GM04503 (cell line): ENCODE measurements around the gene FAM120B.
A peak's percentile ranks its signal among the peaks of the same experiment; 100 is the strongest.
"Not testable (repeated sequence)": the region's sequence is repeated elsewhere in the genome, so short reads cannot be mapped to it uniquely, and the experiment has no call there.

ENCODE experiments used
- DNase-seq: peaks from one replicate; pipeline ENCODE4 v3.0.0-alpha.2; 2012; ENCODE audit warnings: low read depth

Gene FAM120B, protein sequence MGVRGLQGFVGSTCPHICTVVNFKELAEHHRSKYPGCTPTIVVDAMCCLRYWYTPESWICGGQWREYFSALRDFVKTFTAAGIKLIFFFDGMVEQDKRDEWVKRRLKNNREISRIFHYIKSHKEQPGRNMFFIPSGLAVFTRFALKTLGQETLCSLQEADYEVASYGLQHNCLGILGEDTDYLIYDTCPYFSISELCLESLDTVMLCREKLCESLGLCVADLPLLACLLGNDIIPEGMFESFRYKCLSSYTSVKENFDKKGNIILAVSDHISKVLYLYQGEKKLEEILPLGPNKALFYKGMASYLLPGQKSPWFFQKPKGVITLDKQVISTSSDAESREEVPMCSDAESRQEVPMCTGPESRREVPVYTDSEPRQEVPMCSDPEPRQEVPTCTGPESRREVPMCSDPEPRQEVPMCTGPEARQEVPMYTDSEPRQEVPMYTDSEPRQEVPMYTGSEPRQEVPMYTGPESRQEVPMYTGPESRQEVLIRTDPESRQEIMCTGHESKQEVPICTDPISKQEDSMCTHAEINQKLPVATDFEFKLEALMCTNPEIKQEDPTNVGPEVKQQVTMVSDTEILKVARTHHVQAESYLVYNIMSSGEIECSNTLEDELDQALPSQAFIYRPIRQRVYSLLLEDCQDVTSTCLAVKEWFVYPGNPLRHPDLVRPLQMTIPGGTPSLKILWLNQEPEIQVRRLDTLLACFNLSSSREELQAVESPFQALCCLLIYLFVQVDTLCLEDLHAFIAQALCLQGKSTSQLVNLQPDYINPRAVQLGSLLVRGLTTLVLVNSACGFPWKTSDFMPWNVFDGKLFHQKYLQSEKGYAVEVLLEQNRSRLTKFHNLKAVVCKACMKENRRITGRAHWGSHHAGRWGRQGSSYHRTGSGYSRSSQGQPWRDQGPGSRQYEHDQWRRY

DNA sequence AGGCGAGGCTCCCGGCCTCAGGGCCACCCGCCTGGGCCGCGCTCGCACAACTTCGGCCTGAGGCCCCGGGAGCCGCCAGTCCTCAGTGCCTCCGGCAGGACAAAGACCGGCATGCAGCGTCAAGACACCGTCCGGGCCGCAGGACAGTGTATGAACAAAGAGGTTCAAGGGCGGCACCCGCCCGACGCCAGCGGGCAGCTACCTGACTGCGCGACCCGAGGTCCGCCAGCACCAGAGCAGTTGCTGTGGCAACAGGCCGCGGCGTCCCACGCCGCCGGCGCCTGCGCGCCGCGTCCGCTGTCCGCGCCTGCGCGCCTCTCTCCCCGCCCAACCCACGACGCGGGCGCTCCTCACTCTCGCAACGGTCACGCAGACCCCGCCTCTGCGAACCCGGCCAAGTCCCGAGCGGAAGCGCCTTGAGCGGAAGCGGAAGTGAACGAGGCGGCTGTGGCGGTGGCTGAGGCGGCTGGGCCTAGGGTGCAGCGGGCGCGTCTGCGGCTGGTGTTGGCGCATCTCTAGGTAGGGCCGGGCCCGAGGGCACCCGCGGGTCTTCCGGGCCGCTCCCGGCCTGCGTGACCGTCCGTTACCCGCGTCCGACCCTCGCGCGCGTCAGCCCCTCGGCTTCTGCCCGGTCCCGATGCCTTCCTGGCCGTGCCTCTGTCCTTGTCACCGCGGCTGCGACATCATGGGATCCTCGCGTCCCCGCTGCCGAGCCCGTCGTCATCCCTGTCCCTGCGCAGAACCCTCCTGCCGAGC, at the start of gene FAM120B:
TSS of gene FAM120B (plus strand) at position 435 of the 756 bp plus-strand sequence. CDS start 10,633 bp downstream, outside the sequence.
- DNase-seq = peak; percentile 68

DNA sequence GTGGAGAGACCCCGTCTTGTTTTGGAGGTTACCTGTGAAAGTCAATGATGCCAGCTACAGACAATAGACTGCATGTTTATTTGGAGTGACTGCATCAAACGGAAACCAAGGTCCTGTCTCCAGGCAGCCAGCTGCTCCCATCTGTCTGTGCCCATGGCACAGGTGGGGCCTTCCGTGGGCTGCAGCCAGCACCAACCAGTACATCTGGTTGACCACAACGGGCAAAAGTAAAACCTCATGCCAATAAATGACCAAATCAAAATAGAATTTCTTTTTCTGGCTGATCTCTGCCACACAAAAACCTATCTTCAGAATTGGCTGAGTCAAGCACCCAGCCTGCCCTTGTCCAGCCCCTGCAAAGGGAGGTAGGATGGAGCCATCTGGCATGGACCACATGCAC, 49.2 kb upstream of the FAM120B start:
- no peak for DNase-seq

DNA sequence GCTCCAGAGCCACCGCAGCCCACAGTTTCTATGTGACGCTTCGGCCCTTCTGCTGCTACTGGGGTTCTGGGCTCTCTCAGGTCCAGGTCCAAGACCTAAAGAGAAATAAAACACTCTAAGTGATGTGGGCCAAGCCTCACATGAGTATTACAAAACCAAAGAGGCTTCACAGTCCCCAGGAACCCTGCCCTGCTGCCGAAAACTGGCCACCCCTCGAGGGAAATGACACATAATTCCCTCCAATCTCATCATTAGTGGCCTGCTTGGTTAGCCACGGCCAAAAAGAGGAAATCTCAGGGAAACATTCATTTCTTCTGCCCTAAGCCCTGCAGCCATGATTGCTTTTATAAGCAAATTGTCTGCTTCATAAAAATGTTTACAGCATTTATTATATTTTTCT, 48.2 kb upstream of the FAM120B start:
- DNase-seq = no peak

DNA sequence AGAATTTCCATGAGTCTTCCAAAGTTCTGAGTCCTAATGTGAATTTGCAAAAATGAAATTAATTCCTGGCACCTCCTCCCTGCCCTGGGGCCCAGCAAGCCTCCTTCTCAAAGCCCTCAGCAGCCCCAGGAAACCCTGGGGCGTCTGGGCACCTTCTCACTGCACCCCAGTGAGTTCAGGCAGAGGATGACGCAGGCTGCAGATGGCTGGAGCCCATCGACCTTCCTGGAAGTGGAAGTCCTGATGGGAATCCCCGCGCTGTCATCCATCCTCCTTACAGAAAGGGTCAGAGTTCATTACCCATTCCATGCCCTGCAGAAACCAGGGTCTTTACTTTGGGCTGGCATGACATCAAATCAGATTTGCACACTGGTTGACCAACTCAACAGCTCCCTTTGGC, 47.3 kb upstream of the FAM120B start:
- no peak for DNase-seq

DNA sequence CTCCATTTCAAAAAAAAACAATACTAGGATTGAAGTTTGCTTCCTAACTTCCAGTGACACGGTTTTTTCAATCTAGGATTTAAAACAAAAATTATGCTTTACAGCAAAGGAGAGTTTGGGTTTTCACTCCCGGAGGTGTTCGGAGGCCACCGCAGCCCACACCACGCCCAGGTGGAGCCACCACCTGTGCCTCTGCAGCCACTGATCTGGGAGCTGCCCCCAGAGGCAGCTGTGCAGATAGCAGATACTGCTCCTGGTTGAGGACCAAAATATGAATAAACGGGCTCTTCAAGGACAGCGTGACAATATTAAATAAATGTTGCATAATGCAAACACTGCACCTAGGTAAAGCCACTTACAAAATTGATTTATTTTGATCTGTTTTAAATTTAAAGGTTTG, 45.9 kb upstream of the FAM120B start:
- no peak for DNase-seq

DNA sequence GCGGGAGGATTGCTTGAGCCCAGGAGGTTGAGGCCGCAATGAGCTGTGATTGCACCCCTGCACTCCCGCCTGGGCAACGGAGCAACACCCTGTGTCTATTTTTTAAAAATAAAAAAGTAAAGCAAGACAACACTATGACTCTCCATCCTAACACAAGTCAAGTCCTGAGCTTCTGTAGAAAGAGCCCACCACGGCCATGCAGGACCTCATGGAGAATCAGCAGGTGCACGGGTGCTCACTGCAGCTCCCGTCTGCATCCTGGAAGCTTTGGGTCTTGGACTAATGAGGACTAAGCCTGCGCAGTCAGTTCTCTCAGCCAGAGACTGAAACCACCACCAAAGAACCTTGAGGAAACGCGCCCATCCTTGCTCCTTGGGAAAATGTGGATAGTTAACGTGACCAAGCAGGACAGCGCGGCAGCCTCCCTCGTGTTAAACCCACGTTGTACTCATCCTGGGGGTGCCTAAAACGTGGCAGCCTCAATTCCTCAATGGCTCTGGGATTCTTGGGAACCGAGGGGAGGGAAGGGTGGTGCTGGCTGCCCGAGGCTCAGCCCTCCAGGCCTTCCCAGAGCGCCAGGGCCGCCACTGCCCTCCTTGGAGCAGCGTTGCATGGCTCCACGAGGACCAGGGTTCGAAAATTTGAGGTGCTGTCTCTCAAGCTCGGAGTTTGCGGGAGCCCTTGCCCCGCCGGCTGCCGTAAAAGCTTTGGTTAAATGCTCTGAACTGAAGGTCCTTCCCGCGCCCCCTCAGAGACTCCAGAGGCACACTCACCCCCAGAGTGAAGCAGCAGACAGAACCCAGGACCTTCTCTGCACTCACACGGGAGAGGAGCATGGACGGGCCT, 44.7 kb upstream of the FAM120B start:
- DNase-seq = no peak

DNA sequence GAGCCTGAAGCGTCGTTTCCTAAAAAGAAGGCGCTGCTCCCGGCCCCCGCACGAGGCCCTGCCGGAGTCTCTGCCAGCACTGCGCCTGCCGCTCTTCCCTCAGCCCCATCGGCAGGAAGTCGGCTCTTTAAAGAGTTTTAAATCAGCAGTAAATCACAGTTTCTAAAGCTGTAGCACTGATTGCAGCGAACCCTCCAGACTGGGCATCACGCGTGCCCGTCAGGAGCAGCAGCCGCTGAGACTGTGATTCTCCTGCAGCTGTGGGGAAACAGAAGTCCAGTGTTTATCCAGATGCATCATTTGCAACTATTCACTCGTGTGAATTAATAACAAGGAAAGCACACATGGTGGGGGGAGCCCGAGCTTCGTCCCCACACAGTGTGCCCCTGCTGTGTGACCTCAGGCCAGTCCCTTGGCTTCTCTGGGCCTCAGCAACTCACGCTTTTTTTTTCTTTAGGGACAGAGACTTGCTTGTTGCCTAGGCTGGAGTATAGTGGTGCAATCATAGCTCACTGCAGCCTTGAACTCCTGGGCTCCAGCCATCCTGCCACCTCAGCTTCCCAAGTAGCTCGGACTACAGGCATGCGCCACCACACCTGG, 44.0 kb upstream of the FAM120B start:
- DNase-seq = no peak

DNA sequence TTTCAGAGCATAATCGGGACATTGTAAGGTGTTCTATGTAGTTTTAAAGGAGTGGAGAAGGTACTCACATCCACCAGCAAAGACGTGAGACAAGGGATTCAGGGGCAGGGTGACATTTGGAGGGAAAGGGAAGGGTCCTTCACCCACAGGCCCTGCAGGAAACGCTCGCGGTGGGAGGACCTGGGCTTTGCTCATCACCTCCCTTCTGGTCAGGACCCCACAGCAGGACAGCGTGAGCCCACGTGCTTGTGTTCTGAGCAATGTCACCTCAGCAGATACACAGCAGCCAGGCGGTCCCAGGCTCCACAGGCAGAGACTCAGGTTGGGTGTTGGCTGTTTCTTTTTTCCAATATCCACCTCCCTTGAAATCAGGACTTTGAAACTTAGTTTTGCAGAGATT, 43.1 kb upstream of the FAM120B start:
- DNase-seq = no peak

DNA sequence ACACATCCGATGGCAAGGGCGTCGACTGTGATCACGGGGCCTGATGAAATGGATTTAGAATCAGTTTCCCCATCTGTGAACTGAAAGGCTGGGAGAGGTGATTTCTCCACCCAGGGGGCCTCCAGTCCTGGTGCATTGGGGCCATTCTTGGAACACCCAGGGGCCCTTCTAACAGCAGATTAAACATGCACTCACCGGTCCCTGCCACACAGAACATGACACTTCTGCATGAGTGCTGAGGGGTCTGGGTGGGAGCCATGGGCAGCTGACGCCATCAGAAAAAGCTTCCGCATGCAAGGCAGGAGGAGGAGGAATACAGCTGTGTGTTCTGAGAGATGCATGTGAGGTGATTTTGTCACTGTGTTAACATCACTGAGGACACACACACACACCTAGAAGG, 42.5 kb upstream of the FAM120B start:
- DNase-seq = no peak

DNA sequence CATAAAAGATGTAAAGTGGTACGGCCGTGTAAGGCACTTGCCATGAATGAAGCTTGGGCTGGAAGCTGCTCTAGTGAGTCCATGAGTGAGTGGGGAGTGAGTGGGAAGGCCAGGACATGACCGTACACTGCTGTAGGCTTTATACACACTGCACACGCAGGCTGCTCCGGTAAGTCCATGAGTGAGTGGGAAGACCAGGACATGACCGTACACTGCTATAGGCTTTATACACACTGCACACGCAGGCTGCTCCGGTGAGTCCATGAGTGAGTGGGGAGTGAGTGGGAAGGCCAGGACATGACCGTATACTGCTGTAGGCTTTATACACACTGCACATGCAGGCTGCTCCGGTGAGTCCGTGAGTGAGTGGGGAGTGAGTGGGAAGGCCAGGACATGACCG, 41.9 kb upstream of the FAM120B start:
- DNase-seq = not testable (repeated sequence)

DNA sequence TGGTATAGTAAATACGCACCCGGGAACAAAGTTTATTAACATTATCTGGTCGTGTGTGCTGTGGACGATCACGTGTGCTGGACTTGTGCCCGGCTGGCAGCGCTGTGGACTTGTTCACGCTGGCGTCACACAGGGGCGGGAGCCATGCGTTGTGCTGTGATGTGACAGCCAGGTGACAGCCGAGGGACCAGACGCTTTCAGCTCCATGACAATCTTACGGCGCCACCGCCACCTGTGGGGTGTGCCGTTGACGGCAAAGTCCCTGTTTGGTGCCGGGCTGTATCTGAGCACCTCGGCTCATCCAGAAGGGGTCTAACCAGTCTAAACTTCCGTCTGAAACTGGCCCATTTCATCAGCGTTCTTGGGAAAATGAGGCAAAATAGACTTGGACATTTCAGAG, 40.9 kb upstream of the FAM120B start:
- DNase-seq = no peak

DNA sequence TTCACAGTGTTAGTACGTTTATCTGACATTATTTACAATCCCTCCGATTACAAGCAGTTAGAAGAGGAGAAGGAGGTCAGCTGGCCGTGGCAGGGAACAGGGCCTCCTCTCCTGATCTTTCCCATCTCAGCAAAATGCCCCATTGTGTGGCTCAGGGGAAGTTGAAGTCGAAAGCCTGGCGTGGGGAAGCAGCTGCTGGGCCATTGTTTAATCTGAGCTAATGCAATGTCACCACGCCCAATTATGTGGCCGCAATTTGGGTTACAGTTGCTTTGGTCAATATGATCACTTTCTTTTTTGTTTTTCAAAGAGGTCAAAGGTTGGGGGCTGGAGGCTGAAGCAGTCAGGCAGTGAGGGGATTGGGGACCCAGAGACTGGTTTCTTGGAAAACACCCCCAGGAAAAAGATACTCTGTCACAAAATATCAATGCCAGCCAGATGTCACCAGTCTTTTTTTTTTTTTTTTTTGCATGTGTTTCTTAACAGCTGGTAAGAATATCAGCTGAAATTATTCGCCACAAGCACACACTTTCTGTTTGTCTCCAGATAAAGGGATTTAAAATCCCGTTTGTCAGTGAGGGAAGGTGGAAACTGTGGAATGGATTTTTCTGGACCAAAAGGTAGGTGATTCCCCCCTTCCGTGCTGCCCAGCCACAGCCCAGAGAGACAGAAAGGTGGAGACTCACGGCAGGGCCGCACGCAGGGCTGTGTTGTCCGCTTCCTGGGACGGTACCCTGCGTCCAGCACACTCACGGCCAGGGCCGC, 40.3 kb upstream of the FAM120B start:
- DNase-seq = no peak

DNA sequence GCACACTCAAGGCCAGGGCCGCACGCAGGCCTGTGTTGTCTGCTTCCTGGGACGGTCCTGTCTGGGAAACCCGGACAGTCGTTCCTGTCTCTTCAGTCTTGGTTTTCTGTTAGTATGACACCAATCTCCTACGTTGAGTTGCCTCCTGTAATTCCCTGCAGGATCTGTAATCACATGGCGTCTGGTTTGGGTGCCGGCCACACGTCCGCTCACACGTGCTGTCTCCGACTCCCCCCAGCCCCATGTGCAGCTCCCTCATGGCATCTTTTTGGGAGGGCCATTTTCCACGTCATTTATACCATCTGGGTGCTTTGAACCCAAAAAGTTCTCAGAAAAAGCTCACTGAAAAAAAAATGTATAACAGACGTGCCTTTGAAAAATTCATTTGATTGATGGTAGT, 38.9 kb upstream of the FAM120B start:
- no peak for DNase-seq

DNA sequence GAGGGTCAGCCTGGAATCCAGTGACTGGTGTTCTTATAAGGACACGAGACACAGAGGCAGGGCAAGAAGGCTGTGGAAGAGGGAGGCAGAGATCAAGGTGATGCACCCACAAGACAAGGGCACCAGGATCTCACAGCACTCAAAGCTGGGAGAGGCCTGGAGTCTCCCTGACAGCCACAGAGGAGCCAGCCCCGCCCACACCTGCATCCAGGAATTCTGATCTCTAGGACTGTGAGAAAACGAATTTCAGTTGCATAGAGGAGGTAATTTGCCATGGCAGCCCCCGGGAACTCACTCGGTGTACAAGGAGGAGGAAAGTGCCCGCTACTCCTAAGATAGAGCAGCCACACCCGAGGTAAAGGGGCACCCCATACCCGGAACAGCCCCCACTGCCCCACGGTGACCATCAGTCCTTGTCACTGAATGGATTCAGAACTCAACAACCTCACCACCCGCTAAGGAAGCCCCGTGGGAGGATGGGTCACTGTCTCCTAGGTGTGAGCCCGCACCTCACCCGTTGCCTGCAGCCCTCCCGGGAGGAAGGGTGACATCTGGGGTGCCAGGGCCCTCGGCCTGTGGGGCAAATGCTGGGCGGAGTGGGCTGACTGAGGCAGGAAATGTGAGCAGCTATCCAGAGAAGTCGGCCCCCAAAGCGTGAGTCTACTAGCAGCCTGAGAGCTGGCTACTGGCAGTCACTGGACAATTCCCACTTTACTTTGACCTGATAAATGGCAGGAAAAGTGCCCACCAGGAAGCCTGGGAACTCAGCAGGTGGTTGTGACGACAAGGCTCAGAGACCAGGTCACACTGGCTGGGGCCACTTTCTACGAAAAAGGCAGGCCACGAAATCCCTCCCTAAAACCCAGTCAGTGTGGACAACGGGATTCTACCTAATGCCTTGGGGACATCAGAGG, 38.1 kb upstream of the FAM120B start:
- no peak for DNase-seq

DNA sequence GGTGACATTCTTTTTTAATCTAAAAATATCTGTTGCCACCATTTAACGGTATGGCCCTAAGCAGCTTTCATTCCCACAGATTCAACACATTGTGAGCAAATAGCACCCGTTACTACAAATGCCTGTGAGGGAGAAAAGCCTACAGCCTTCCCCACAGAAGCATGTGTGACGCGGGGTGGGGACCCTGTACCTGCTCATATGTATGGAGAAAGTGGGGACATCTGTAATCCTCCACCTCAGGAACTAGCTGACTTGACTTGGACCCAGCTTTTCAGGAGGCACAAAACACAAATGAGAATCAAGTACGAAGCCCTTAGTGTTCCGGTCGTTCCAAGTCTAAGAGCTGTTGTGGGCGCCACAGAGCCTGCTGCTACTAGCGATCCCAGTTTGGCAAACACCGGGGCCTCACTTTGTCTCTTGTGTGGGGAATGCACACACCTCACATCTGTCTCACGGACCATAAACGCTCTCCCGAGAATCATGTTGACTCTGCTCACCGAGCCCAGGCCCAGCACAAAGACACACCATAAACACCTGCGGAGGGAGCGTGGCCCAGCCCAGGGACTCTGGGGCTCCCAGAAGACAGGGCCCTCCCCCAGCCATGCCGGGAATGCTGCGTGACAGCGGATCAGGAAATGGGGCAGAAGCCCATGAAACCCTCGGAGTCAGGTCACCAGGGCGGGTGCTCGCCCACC, 37.3 kb upstream of the FAM120B start:
- DNase-seq = no peak

DNA sequence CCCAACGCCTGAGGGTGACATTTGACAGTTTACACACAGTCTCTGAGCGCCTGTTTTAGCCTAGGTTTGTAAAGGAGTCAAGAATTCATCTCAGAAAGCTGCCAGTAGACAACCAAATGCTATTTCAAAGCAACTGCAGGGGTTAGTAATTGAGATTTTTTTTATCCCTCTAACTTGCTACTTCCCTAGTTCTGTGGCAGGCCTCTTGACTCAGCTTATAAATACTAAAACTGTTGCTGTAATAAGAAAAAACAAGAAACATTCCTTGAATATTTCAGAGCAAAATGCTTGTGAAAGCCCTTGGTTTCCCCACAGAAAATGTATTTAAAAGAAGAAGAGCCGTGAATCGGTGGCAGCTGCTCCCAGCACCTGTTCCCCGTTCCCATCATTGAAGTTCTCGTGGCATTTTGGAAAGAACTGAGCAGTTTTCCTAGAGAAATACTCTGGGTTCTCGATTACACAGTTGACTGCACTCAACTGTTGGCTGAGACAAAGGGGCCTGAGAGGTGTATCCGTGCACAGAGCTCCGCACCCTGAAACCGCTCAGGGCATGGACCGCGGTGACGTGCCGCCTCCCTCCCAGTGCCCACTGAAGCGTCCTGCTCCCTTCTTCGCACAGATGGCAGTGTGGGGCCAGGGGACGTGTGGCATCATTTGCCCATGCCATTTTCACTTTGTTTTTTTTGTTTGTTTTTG, 36.6 kb upstream of the FAM120B start:
- DNase-seq = no peak

DNA sequence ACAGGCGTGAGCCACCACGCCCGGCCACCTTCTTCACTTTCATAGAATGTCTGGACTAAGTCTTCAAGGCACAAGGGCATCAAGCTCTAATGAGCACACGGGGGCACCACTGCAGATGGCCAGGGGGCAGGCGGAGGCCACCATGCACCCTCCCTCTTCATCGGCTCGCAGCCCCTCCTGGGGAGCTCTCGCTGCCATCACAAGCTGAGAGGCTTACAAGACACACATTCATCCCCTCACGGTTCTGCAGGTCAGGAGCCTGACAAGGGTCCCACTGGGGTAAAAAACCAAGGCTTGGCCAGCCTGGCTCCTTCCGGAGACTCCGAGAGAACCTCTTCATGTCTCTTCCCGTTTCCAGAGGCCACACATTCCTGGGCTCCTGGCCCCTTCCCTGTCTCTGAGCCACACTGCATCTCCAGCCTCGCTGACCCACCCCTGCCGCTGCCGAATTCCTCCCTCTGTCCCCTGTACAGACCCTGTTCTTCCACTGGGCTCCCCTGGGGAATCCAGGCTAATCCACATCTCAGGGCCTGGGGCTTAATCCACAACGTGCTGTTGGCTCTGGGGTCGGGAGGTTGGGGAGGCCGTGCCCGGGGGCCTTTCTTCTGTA, 35.5 kb upstream of the FAM120B start:
- DNase-seq = no peak
